ENCODE measurements around the gene TIPARP.
"Not testable (repeated sequence)": the region's sequence is repeated elsewhere in the genome, so short reads cannot be mapped to it uniquely, and the experiment has no call there.

Gene TIPARP

DNA sequence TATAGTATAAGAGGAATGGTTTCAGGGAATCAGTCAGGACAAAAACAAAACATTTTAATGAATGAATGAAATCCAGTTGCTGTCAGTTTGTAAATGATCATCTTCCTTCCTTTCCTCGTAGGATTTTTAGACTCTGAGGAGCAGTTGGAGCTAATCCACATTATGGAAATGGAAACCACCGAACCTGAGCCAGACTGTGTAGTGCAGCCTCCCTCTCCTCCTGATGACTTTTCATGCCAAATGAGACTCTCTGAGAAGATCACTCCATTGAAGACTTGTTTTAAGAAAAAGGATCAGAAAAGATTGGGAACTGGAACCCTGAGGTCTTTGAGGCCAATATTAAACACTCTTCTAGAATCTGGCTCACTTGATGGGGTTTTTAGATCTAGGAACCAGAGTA, 3.1 kb downstream of the TIPARP start:
- DNase-seq = no peak

DNA sequence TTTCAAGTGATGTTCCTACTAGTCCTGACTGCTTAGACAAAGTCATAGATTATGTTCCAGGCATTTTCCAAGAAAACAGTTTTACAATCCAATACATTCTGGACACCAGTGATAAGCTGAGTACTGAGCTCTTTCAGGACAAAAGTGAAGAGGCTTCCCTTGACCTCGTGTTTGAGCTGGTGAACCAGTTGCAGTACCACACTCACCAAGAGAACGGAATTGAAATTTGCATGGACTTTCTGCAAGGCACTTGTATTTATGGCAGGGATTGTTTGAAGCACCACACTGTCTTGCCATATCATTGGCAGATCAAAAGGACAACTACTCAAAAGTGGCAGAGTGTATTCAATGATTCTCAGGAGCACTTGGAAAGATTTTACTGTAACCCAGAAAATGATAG, 3.8 kb downstream of the TIPARP start:
- DNase-seq = no peak

DNA sequence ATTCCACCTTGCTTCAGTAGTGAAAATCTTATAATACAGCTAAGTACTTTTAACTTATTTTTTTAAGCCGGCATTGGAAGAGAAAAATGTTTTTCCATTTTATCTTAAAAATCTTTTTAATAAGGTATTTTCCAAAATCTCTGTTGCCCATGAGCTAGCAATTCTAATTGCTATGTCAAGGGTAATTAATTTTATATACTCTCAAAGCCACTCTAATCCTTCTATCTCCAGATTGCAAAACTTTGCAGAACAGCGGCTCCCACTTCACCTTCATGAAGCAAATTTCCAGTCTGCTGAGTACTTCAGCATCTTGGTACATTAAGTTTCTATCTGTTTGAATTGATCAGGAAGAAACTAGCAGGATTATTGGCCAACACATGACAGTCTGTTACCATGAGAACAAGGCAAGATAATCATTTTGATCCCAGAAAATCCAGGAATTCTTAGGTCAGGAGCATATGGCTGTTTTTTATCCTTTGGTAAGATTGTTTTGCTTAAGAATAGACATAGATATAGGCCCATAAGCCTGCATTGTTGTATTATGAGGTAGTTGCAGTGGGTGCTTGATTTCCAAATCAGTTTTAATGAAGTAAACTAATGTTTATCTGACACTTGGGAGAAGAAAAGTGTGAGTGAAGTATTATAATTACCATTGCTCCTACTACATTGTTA, 6.0 kb downstream of the TIPARP start:
- no peak for DNase-seq

DNA sequence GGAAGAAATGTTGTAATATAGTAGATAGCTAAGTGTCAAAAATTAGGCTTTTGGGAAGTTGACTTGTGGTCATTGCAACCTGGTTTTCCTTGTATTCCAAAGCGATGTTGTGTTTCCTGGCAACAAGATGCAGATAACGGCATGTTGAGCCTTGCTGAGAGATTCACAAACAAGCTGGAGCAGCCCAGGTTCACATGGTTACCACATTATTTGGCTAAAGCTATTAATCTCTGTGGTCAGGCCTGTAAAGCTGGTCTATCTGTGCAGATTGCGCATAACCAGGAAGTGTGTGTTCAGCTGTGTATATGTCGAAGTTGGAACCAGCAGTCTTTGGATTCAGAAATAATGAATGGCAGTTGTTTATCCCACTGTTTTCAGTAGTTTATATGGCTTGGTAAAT, 6.6 kb downstream of the TIPARP start:
- DNase-seq = no peak

DNA sequence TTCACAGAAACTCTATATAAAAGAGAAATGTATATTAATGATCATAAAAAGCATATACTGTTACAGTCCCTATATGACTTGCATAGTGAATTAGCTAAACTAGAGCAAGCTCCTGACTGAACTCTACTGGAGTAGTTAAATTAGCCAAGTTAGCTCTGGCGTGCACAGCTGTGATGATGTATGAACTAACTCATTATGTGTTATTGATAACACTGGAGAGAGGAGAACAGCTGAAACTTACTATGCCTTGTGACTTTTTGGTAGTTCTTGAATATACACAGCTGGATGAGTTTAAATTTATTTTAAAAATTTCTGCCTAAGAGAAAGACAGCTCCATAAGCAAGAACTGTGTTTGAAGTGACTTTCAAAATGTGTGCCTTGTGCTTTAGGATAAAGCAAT, 8.1 kb downstream of the TIPARP start:
- DNase-seq = no peak

DNA sequence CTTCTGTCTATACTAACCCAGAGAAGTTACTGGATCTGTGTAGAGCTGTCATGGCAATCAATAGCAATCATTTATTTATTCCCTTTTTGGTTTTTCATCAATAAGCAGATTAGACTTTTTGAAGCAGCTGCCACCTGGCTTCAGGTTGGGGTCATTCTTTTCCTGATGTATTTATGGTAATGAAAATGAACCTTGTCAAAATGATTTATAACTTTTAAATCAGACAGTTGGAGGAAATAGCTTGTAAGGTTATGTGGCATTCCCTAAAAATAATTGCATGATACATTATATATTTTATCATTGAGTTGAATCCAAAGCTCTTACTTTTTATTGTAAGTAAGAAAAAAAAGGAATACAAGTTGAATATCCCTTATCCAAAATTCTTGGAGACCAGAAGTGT, 8.6 kb downstream of the TIPARP start:
- DNase-seq = no peak

DNA sequence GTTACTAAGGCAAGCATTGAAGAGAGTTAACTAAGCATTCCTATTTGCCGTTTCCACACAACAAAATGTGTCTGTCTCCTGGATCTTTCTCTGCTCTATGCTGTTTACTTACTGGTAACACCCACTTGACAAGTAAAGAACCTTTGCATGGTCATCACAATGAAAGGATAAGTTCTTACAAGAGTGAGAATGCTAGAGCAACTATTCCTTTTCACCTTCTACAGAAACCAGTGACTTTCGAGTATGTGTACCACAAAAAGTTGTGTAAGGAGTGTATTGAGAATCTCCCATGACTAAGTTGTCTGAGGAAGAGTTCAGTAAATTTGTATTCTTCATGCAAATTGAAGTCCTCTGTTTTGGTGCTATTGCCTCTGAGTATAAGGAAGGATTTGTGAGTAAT, 10.8 kb downstream of the TIPARP start:
- DNase-seq = no peak

DNA sequence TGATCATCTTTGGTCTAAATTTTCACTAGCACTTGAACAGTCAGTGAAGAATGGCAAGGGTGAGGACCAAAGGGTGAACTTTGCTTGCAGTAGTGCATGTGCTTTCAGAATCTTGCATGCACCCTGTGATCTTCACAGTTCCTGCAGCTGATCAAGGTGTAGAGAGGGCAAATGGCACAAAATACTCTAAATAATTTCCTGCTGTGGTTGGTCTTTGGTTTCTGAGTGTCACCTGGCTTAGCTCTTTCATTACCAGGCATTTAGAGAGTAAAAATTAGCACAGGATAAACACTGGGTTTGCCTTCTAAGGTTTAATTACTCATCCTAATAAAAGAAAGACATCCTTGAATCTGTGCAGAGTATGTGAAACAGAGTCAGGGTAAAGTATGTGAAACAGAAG, 11.4 kb downstream of the TIPARP start:
- DNase-seq = no peak

DNA sequence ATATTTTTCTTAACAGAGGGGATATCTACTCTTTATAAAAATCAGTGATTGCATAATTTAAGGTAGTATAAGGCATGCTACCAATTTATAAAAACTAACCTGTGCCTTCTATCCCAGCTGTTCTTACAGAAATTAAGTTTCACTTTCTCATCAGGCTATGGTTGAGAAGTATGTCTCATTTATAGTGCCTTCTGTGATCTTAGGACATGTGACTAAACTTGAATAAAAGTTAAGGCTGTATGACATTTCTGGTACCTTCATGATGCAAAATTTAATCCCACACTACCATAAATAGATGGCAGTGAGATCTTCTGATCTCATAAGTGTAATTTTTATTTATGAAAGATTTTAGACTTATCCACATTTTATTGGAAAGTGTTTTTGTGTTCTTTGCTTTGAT, 12.6 kb downstream of the TIPARP start:
- DNase-seq = no peak

DNA sequence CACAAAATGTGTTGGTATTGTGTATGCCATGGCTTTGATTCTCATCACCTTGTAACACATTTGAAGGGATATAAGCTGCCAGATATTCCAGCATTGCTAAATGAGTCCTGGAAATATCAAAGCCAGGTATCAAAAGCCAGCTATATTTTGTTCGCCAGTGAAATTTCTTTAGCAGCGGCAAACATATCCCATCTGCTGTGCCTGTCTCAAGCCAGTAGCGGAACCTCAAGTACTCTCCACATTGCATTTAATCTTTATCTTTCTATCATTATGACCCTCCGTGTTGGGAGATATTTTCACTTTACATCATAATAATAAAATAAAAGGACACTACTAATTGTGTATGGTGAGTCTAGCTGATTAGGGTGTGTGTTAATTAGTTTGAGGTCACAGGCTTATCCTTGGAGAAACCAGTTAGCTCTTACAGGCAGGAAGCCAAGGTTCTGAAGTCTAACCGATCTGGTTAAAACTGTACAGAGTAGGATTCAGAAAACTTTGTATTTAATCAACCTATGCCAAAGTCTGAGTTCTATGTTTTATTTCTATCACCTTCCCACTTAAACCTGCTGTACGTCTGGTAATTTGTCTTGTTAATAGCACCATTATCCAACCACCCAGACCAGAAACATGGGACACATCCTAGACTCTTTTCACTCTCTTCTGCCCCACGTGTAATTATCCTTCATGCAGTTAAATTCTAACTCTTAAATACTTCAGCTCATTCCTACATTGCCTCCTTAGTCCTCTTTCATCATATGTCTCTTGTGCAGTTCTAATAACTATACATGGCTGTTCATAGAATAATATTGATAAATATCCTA, 14.5 kb downstream of the TIPARP start:
- DNase-seq = no peak

DNA sequence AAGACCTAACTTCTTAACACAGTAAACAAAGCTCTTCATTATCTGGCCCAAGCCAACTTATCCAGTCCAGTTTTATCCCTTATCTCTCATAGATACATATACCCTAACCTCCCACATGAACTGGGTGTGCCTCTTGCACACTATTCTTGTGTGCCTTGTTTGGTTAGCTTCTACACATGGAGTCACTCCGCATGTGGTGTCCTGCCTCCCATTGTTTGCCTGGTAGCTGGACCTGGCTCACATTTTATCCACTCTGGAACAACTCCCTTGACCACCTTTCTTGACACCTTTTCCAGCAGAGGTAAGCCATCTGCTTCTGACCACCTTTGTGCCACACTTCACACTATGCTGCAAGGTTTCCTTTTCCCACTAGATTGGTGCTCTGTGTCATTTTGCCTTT, 15.2 kb downstream of the TIPARP start:
- DNase-seq = no peak

DNA sequence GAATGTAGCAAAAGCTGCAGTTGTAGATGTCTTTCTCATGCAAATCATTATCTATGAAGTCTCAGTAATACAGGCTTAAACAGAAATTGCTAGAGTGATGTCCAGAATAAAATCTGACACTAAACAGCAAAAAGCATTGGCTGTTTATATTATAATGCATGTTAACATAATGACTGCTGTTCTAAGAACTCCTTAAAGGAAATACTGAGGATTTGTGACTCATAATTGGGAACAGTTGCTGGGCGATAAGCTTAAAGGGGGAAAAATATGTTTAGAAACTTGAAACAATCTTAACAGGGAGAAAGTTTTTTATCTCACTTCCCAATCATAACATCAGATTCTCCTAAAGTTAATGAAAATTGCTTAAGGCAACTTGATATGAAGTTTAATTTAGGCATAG, 17.5 kb downstream of the TIPARP start:
- no peak for DNase-seq

DNA sequence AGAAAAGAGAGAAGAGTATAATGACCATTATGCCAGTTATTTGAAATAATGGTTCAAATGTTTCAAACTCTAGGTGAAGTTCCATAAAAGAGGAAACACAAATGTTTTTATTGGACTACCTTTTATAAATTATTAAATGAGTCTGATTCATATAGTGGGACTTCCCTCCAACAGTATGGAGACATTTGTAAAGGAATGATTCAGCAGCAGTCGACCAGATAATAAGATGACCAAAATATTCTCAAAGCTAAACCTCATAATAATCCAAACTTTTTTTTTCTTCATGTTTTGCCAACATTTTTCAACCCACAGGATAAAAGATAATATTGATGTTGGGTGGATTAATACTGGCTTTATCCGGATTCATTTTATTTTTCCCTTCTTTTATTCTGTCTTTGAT, 18.8 kb downstream of the TIPARP start:
- DNase-seq = no peak

DNA sequence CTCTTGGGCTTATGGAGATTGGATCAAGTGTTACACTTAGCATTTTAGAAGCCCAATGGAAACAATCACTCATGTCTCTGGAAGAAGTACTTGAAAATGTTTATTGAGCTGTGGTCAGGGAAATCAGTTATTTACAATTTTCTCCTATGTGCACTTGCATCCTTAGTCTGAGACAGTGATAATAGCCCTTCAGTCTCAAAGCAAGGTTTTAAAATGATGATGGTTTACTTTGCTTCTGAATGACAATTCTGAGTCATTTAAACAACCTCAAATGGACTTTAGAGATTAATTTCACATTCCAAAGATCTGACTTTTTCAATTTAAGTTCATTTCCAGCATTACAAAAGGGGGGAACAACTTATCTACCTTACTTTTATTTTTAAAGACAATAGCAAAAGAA, 20.1 kb downstream of the TIPARP start:
- no peak for DNase-seq

DNA sequence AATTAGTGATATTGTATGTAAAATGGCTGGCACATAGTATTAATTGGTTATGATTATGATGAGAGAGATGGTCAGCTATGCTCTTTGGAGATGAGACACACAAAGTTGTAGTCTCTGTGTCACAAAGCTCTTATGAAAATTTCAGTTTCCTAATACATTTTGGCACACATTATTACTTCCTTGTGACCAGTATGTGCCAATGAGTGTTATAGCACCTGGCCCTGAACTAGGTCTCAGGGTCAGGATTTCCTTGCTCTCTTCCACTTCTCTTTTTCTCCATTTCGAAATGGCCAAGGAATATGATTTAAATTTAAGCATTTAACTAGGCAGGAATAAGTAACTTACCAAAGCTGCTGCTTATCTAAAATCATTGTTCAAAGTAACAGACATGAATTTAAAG, 28.0 kb downstream of the TIPARP start:
- DNase-seq = no peak

DNA sequence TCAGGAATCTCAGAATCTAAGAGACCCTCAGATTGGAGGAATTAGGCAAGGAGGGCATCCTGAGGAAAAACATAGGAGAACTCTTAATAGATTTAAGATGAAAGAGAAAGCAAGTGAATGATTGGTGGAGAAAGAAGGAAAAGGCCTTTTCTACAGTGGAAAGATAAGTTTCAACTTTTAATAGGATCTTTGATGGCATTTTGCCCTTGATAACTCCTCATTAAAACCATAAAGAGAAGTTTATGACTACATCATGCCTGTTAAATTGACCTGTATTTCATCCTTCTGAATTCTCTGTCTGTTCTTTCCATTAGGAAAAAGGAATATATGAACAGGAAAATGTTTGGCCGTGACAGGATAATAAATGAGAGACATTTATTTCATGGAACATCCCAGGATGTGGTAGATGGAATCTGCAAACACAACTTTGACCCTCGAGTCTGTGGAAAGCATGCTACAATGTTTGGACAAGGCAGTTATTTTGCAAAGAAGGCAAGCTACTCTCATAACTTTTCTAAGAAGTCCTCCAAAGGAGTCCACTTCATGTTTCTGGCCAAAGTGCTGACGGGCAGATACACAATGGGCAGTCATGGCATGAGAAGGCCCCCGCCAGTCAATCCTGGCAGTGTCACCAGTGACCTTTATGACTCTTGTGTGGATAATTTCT, 30.1 kb downstream of the TIPARP start:
- no peak for DNase-seq

DNA sequence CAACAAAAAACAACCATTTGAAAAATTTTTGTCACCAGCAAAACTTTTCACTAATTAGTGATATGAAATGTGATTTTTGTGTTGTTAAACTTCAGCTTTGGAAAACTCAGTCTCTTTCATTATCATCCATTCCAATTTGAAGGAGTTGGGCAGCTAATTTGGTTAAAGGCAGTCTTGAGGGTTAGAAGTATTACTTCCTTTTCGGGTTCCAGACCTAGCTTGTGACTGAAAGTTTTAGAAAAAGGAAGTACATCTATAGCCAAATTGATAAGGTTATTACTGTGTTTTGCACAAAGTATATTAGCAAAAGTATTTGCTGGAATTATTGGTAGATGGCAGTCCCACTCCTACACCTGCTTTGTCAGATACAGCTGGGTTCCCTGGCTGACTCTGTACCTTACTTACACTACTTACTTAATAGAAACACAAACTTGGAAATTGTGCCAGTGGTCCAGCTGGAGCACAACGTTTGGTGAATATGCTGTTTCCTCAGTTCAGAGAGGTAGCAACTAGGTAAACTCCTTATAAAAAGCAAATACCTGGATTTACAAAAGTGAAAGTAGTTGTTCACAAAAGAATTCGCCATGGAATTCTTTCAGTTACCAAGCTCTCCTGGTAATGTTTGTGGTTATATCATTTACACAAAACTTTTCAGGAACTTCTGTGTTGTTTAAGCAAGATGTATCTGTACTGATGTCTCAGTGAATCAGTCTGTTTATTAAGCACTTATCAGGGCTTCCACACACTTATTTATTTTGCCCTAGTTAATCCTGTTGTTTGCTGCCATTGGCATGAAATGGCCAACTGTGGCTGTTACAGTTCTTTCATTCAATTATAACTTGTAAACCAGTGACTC, 31.6 kb downstream of the TIPARP start:
- no peak for DNase-seq

DNA sequence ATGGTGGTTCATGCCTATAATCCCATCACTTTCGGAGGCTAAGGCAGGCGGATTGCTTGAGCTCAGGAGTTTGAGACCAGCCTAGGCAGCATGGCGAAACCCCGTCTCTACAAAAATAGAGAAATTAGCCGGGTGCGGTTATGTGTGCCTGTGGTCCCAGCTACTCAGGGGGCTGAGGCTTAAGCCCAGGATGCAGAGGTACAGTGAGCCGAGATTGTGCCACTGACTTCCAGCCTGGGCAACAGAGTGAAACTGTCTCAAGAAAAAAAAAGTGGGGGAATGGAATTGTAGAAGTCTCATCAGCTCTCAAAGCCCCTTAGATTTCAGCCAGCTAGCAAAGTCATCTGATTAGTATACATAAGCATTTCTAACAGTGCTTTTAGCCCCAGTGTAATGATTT, 33.2 kb downstream of the TIPARP start:
- no peak for DNase-seq

DNA sequence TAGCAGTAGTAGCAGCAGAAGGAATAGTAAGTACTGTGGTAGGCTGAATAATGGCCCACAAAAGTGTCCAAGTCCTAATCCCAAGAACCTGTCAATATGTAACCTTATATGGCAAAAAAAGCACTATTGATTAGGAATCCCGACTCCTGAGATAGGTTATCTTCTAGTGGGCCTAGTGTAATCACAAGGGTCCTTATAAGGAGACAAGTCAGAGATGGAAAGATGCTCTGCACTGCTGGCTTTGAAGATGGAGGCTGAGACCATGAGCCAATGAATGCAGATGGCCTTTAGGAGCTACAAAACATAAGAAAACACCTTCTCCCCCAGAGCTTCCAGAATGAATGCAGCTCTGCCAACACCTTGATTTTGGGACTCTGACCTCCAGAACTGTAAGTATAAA, 36.0 kb downstream of the TIPARP start:
- DNase-seq = no peak

DNA sequence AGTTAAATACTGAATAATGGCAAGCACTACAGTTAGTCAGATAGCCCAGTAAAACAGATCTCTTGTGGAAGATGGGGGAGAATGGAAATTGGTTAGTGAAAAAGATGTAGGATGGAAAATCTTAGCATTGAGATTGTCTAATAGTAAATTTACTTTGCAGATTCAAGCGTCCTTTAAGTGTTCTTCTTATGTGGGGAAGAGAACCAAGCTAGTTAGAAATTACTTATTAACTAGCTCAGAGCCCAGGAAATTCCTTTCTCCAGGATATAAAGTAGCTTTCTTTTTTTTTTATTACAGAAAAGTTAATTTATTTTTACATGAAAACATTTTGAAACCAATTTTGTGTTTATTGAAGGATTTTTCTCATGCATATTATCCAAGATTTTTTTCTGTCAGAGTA, 36.7 kb downstream of the TIPARP start:
- no peak for DNase-seq

DNA sequence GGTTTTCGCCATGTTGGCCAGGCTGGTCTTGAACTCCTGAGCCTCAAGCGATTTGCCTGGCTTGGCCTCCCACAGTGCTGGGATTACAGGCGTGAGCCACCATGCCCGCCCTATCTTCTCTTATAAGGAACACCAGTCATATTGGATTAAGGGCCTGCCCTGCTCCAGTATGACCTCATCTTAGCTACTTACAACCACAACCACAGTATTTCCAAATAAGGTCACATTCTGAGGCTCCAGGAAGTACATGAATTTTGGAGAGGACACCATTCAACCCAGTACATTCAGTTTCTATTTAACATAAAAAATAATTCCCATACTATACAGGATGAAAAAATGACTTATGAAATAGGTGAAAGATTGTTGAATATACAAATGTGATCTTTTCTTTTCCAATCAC, 37.6 kb downstream of the TIPARP start:
- DNase-seq = not testable (repeated sequence)

DNA sequence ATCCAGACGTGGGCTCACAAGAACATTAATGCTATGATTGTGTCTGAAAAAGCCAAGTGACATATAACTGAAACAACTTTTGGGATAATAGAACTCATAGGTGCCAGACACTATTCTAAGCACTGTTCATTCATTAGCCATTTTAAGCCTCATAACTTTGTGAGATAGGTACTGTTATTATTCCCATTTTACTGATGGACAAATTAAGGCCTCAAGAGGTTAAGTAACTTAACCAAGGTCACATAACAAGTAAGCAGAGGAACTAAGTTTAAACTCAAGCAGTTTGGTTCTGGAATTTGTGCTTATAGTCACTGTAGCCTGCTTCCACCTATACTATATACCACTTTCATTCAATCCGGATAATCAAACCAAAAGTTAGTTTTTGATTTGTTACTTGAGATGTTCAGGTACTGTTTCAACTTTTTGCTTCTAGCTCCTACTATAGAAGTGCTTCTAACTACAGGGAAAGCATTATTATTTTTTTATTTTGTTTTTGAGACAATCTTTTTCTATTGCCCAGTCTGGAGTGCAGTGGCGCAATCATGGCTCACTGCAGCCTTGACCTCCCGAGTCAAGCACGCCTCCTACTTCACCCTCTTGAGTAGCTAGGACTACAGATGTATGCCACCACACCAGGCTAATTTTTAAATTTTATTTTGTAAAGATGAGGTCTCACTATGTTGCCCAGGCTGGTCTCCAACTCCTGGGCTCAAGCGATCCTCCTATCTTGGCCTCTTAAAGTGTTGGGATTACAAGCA, 41.9 kb downstream of the TIPARP start:
- no peak for DNase-seq

Data from C1 segment of cervical spinal cord (tissue), 14 donors.